HEK293 (cell line): ENCODE measurements around the gene NYNRIN.

Source experiments
- CTCF ChIA-PET: fragments of 350-600 bp; formaldehyde crosslinking; extraction: SDS; loops from one replicate; lab custom pipeline; 2021; ENCODE audit warnings: antibody characterized with exemption; lab: Yijun Ruan, JAX
- POLR2A ChIA-PET: fragments of 300-600 bp; formaldehyde crosslinking; extraction: SDS; loops from one replicate; lab custom pipeline; 2020; ENCODE audit warnings: antibody characterized with exemption, inconsistent platforms; lab: Yijun Ruan, JAX
- H3K27ac ChIP-seq: fragments of 200-500 bp; sonication (Bioruptor generic); 2 replicates; pipeline ENCODE4 v1.5.1; 2014; ENCODE audit warnings: low read depth, low read length, control low read depth, inconsistent platforms; ENCODE audit errors: extremely low read depth
- H3K36me3 ChIP-seq, 2 experiments: fragments of 200-500 bp in 1 of 2; sonication (Bioruptor generic) in 1 of 2; 1 replicate in 1 of 2; 2 replicates in 1 of 2; pipeline ENCODE4 v1.5.1; 2014 to 2017; ENCODE audit warnings: inconsistent platforms in 2 of 2, low read length in 2 of 2; ENCODE audit not compliant: control insufficient read depth in 2 of 2, insufficient read depth in 1 of 2
- H3K4me1 ChIP-seq: fragments of 200-500 bp; sonication (Bioruptor generic); 2 replicates; pipeline ENCODE4 v1.5.1; 2014; ENCODE audit warnings: mild to moderate bottlenecking, low read length, inconsistent platforms; ENCODE audit not compliant: control insufficient read depth, insufficient read depth
- H3K4me3 ChIP-seq: 2 replicates; pipeline ENCODE4 v1.5.1; 2011; ENCODE audit warnings: low read depth, mild to moderate bottlenecking, control low read depth, low read length, moderate library complexity
- H3K9me3 ChIP-seq: fragments of 200-500 bp; sonication (Bioruptor generic); 2 replicates; pipeline ENCODE4 v1.5.1; 2014; ENCODE audit warnings: low read depth, low read length, inconsistent platforms; ENCODE audit not compliant: control insufficient read depth, insufficient read depth
- BCL11A ChIP-seq: fragments of 450-650 bp; formaldehyde crosslinking; IDR thresholded peaks from 2 replicates; pipeline ENCODE4 v1.5.1; 2016; ENCODE audit warnings: low read depth, missing biosample characterization, missing genetic modification characterization
- MZF1 ChIP-seq: fragments of 450-650 bp; formaldehyde crosslinking; IDR thresholded peaks from 2 replicates; pipeline ENCODE4 v1.5.1; 2017; ENCODE audit warnings: missing biosample characterization, missing genetic modification characterization, borderline replicate concordance
- SCRT2 ChIP-seq: fragments of 450-650 bp; formaldehyde crosslinking; IDR thresholded peaks from 2 replicates; pipeline ENCODE4 v1.5.1; 2016; ENCODE audit warnings: missing biosample characterization, missing genetic modification characterization
- YY1 ChIP-seq: fragments of 450-650 bp; formaldehyde crosslinking; IDR thresholded peaks from 2 replicates; pipeline ENCODE4 v1.5.1; 2018; ENCODE audit warnings: missing biosample characterization, missing genetic modification characterization
- ZBTB48 ChIP-seq: fragments of 450-650 bp; formaldehyde crosslinking; IDR thresholded peaks from 2 replicates; pipeline ENCODE4 v1.5.1; 2016; ENCODE audit warnings: missing biosample characterization, missing genetic modification characterization
- ZNF112 ChIP-seq: fragments of 450-650 bp; formaldehyde crosslinking; IDR thresholded peaks from 2 replicates; pipeline ENCODE4 v1.5.0; 2017; ENCODE audit warnings: missing biosample characterization, missing genetic modification characterization
- ZNF157 ChIP-seq: fragments of 450-650 bp; formaldehyde crosslinking; IDR thresholded peaks from 2 replicates; pipeline ENCODE4 v1.5.1; 2016; ENCODE audit warnings: missing biosample characterization, missing genetic modification characterization
- ZNF366 ChIP-seq: fragments of 450-650 bp; formaldehyde crosslinking; conservative IDR thresholded peaks from 2 replicates; pipeline ENCODE4 v1.5.1; 2016; ENCODE audit warnings: missing biosample characterization, missing genetic modification characterization
- ZNF571 ChIP-seq: fragments of 450-650 bp; formaldehyde crosslinking; IDR thresholded peaks from 2 replicates; pipeline ENCODE4 v1.5.0; 2017; ENCODE audit warnings: missing biosample characterization, missing genetic modification characterization
- ZNF658 ChIP-seq: fragments of 450-650 bp; formaldehyde crosslinking; IDR thresholded peaks from 2 replicates; pipeline ENCODE4; 2016; ENCODE audit warnings: missing biosample characterization, missing genetic modification characterization
- ZNF792 ChIP-seq: fragments of 450-650 bp; formaldehyde crosslinking; IDR thresholded peaks from 2 replicates; pipeline ENCODE4 v1.5.1; 2016; ENCODE audit warnings: missing biosample characterization, missing genetic modification characterization
- TF ChIP-seq, protein P1 (sequence below): fragments of 450-650 bp; IDR thresholded peaks from 2 replicates; pipeline ENCODE4 v1.5.1; 2018; ENCODE audit warnings: missing biosample characterization, missing genetic modification characterization
- TF ChIP-seq, protein P2 (sequence below): fragments of 450-650 bp; formaldehyde crosslinking; IDR thresholded peaks from 2 replicates; pipeline ENCODE4; 2016; ENCODE audit warnings: missing biosample characterization, missing genetic modification characterization
- TF ChIP-seq, protein P3 (sequence below): fragments of 450-650 bp; formaldehyde crosslinking; IDR thresholded peaks from 2 replicates; pipeline ENCODE4 v1.5.1; 2016; ENCODE audit warnings: missing biosample characterization, missing genetic modification characterization
- TF ChIP-seq, protein P4 (sequence below): fragments of 450-650 bp; formaldehyde crosslinking; IDR thresholded peaks from 2 replicates; pipeline ENCODE4 v1.5.1; 2016; ENCODE audit warnings: missing biosample characterization, missing genetic modification characterization
- TF ChIP-seq, protein P5 (sequence below): fragments of 450-650 bp; formaldehyde crosslinking; optimal IDR thresholded peaks from 2 replicates; pipeline ENCODE3; 2016; ENCODE audit warnings: missing biosample characterization, mild to moderate bottlenecking, missing genetic modification characterization
- TF ChIP-seq, protein P6 (sequence below): fragments of 450-650 bp; formaldehyde crosslinking; conservative IDR thresholded peaks from 2 replicates; pipeline ENCODE4 v1.5.1; 2016; ENCODE audit warnings: low read depth, missing biosample characterization, missing genetic modification characterization

The NYNRIN gene

DNA sequence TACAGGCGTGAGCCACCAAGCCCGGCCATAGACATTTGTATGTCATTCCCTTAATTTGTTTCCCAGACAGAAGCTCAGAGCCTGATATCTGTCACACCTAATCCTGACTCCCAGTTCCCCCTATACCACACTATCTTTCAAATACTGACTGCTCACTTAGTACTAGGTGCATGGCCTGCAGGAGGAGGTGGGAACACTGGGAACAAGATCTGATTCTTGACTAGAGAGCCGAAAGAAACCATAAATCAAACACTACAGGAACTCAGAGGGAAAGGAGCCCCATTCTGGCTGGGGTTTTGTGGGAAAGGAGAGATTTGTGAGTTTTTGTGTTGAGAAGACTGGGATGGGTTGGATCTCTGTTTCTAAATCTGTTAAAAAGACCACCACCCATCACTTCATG lies 35.9 kb downstream of the NYNRIN start:
- no peaks in the 10 kb centered on the region for H3K9me3 ChIP-seq
- H3K4me1 ChIP-seq = no peaks in the 10 kb centered on the region; the same call in 1 of the 2 replicates
- no peak overlapping the region for H3K27ac ChIP-seq
- CTCF ChIA-PET = interaction anchor here (1.0 to 13.9 kb wide), 4 partner anchors 64 to 192 kb away, joined by 3 to 468 read pairs (median 61); partner anchors contain the start of genes ADCY4 and TINF2
- peaks cover 3 to 82% of the 10 kb centered on the region in 2 experiments for H3K36me3 ChIP-seq
- H3K4me3 ChIP-seq = no peak overlapping the region
- POLR2A ChIA-PET = interaction anchor here (1.2 to 2.9 kb wide), 3 partner anchors 11 to 219 kb away, joined by 3 to 10 read pairs (median 3); partner anchors contain the start of gene MDP1
- TF ChIP-seq, protein P1, sequence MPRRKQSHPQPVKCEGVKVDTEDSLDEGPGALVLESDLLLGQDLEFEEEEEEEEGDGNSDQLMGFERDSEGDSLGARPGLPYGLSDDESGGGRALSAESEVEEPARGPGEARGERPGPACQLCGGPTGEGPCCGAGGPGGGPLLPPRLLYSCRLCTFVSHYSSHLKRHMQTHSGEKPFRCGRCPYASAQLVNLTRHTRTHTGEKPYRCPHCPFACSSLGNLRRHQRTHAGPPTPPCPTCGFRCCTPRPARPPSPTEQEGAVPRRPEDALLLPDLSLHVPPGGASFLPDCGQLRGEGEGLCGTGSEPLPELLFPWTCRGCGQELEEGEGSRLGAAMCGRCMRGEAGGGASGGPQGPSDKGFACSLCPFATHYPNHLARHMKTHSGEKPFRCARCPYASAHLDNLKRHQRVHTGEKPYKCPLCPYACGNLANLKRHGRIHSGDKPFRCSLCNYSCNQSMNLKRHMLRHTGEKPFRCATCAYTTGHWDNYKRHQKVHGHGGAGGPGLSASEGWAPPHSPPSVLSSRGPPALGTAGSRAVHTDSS (tag by site-specific recombination) = no peak
- TF ChIP-seq ZNF366 (tag by site-specific recombination) (no peak), ZNF792 (tag by site-specific recombination) (no peak), ZNF571 (tag by site-specific recombination) (no peak), ZNF112 (no peak), YY1 (tag by site-specific recombination) (no peak), MZF1 (tag by site-specific recombination) (no peak), ZNF658 (tag by site-specific recombination) (no peak), ZNF157 (tag by site-specific recombination) (no peak), BCL11A (tag by site-specific recombination) (no peak), ZBTB48 (tag by site-specific recombination) (no peak), SCRT2 (tag by site-specific recombination) (no peak)
- TF ChIP-seq, protein P2, sequence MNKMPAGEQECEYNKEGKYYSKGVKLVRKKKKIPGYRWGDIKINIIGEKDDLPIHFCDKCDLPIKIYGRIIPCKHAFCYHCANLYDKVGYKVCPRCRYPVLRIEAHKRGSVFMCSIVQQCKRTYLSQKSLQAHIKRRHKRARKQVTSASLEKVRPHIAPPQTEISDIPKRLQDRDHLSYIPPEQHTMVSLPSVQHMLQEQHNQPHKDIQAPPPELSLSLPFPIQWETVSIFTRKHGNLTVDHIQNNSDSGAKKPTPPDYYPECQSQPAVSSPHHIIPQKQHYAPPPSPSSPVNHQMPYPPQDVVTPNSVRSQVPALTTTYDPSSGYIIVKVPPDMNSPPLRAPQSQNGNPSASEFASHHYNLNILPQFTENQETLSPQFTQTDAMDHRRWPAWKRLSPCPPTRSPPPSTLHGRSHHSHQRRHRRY = no peak
- TF ChIP-seq, protein P3, sequence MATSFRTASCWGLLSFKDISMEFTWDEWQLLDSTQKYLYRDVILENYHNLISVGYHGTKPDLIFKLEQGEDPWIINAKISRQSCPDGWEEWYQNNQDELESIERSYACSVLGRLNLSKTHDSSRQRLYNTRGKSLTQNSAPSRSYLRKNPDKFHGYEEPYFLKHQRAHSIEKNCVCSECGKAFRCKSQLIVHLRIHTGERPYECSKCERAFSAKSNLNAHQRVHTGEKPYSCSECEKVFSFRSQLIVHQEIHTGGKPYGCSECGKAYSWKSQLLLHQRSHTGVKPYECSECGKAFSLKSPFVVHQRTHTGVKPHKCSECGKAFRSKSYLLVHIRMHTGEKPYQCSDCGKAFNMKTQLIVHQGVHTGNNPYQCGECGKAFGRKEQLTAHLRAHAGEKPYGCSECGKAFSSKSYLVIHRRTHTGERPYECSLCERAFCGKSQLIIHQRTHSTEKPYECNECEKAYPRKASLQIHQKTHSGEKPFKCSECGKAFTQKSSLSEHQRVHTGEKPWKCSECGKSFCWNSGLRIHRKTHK (tag by site-specific recombination) = no peak
- TF ChIP-seq, protein P4, sequence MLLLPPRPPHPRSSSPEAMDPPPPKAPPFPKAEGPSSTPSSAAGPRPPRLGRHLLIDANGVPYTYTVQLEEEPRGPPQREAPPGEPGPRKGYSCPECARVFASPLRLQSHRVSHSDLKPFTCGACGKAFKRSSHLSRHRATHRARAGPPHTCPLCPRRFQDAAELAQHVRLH (tag by site-specific recombination) = no peak
- TF ChIP-seq, protein P5, sequence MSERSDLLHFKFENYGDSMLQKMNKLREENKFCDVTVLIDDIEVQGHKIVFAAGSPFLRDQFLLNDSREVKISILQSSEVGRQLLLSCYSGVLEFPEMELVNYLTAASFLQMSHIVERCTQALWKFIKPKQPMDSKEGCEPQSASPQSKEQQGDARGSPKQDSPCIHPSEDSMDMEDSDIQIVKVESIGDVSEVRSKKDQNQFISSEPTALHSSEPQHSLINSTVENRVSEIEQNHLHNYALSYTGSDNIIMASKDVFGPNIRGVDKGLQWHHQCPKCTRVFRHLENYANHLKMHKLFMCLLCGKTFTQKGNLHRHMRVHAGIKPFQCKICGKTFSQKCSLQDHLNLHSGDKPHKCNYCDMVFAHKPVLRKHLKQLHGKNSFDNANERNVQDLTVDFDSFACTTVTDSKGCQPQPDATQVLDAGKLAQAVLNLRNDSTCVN = no peak
- TF ChIP-seq, protein P6, sequence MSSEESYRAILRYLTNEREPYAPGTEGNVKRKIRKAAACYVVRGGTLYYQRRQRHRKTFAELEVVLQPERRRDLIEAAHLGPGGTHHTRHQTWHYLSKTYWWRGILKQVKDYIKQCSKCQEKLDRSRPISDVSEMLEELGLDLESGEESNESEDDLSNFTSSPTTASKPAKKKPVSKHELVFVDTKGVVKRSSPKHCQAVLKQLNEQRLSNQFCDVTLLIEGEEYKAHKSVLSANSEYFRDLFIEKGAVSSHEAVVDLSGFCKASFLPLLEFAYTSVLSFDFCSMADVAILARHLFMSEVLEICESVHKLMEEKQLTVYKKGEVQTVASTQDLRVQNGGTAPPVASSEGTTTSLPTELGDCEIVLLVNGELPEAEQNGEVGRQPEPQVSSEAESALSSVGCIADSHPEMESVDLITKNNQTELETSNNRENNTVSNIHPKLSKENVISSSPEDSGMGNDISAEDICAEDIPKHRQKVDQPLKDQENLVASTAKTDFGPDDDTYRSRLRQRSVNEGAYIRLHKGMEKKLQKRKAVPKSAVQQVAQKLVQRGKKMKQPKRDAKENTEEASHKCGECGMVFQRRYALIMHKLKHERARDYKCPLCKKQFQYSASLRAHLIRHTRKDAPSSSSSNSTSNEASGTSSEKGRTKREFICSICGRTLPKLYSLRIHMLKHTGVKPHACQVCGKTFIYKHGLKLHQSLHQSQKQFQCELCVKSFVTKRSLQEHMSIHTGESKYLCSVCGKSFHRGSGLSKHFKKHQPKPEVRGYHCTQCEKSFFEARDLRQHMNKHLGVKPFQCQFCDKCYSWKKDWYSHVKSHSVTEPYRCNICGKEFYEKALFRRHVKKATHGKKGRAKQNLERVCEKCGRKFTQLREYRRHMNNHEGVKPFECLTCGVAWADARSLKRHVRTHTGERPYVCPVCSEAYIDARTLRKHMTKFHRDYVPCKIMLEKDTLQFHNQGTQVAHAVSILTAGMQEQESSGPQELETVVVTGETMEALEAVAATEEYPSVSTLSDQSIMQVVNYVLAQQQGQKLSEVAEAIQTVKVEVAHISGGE (tag by site-specific recombination) = no peak
